ENCODE measurements around the gene NRAP.

The NRAP gene

DNA sequence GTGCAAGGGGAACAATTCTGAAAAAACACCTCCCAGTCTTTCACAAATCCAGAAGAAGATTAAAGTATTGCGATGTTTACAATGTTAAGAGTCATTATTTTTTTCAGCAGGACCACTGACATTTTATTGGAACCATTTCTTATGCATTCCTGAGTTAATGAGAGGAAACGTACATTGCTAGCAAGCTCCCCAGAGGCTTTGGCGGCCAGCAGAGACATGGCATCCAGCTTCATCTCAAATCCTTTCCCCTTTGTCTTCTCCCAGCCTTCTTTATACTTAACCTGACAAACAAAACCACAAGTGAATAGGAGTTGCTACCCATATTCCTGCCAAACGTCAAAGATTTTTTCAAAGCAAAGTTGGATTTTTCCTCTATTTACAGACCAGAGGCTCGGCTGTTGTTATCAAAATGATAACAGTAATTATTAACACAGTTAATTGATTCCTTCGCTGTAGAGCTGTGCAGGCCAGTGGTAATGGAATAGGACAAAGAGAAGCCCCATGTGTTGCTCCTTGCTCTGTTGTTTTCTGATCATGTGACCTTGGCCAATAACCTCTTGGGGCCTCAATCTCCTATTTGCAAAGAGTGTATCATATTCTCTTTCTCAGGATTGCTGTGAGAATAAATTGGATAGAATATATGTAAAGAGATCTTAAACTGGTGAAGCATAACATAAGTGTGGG, 32.0 kb downstream of the NRAP start:
- TF ChIP-seq FOXM1 (IDR thresholded peaks at IDR 0.05; ENCODE audit: borderline replicate concordance, low read depth) (no peak), RAD21 (IDR thresholded peaks at IDR 0.05; ENCODE audit: low read depth) (no peak)

DNA sequence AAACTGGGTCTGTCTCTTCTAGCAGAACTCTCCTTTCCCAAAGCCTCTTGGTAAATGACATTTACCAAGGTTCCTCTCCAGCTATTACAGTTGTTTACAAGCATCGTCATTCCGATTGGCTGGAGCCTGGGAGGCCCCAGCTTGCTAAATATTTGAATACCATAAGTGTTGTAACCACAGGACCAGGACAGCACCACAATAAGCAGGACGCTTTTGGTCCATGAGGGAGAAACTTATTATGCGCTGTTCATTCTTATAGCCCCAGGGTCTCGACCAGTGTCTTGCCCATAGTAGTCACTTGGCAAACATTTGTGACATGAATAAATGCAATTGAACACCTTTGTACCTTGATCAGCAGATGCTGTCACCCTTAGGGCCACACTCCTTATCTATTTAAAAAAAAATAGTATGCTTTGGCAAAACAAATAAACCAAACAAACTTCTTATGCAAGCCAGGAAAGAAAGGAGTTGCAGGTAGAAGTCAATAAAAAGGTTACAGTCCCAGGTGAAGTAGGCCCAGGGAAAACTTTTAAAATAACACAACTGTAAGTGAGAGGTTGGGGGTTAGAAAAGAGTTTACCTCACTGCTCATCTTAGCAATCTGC, 32.8 kb downstream of the NRAP start:
- TF ChIP-seq EP300 (IDR thresholded peaks at IDR 0.05; ENCODE audit: borderline replicate concordance): no peak
- no peak for TF ChIP-seq CEBPB (IDR thresholded peaks at IDR 0.05)
- TF ChIP-seq TEAD4 (IDR thresholded peaks at IDR 0.05): no peak
- TF ChIP-seq TAF1 (IDR thresholded peaks at IDR 0.05; ENCODE audit: low read depth): no peak
- no peak for TF ChIP-seq CREB1 (IDR thresholded peaks at IDR 0.05; ENCODE audit: low read depth)
- TF ChIP-seq TCF12 (IDR thresholded peaks at IDR 0.05; ENCODE audit: low read depth): no peak
- no peak for TF ChIP-seq RAD21 (IDR thresholded peaks at IDR 0.05; ENCODE audit: low read depth)
- no peak for TF ChIP-seq EGR1 (IDR thresholded peaks at IDR 0.05)
- TF ChIP-seq YY1 (IDR thresholded peaks at IDR 0.05; ENCODE audit: low read depth): no peak
- no peak for TF ChIP-seq FOXM1 (IDR thresholded peaks at IDR 0.05; ENCODE audit: borderline replicate concordance, low read depth)
- TF ChIP-seq ZBTB7A (IDR thresholded peaks at IDR 0.05; ENCODE audit: low read depth): no peak
- TF ChIP-seq, protein P1, sequence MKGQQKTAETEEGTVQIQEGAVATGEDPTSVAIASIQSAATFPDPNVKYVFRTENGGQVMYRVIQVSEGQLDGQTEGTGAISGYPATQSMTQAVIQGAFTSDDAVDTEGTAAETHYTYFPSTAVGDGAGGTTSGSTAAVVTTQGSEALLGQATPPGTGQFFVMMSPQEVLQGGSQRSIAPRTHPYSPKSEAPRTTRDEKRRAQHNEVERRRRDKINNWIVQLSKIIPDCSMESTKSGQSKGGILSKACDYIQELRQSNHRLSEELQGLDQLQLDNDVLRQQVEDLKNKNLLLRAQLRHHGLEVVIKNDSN (IDR thresholded peaks at IDR 0.05): no peak
- no peak for TF ChIP-seq NFIC (IDR thresholded peaks at IDR 0.05)
- TF ChIP-seq, protein P2, sequence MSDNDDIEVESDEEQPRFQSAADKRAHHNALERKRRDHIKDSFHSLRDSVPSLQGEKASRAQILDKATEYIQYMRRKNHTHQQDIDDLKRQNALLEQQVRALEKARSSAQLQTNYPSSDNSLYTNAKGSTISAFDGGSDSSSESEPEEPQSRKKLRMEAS (IDR thresholded peaks at IDR 0.05): no peak
- TF ChIP-seq, protein P3, sequence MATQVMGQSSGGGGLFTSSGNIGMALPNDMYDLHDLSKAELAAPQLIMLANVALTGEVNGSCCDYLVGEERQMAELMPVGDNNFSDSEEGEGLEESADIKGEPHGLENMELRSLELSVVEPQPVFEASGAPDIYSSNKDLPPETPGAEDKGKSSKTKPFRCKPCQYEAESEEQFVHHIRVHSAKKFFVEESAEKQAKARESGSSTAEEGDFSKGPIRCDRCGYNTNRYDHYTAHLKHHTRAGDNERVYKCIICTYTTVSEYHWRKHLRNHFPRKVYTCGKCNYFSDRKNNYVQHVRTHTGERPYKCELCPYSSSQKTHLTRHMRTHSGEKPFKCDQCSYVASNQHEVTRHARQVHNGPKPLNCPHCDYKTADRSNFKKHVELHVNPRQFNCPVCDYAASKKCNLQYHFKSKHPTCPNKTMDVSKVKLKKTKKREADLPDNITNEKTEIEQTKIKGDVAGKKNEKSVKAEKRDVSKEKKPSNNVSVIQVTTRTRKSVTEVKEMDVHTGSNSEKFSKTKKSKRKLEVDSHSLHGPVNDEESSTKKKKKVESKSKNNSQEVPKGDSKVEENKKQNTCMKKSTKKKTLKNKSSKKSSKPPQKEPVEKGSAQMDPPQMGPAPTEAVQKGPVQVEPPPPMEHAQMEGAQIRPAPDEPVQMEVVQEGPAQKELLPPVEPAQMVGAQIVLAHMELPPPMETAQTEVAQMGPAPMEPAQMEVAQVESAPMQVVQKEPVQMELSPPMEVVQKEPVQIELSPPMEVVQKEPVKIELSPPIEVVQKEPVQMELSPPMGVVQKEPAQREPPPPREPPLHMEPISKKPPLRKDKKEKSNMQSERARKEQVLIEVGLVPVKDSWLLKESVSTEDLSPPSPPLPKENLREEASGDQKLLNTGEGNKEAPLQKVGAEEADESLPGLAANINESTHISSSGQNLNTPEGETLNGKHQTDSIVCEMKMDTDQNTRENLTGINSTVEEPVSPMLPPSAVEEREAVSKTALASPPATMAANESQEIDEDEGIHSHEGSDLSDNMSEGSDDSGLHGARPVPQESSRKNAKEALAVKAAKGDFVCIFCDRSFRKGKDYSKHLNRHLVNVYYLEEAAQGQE (IDR thresholded peaks at IDR 0.05; ENCODE audit: low read depth): no peak

DNA sequence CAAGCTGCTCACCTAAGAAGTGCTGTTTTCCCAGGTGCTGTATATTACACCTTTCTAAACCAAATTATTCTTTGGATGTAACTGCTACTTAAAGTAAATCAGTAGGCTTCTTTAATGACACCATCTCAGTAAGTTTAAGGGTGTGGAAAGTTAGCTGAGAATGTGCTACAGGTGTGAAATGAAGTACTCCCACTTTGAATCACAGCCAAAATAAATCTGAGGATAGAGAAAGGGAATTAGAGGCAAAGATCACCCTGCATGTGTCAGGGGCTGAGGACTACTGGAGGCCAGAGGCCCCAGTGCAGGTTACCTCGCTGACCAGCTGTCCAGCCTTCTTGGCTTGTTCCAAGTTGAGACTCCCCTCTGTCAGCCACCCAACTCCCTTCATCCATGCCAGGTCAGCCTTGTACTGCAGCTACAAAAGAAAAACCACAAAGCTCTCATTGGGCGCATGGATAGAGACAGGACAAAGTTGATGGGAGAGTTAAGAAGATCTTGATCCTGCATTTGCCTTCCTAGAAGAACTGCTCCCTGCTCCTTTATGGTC, 35.2 kb downstream of the NRAP start:
- TF ChIP-seq EGR1 (IDR thresholded peaks at IDR 0.05) (no peak), CREB1 (IDR thresholded peaks at IDR 0.05; ENCODE audit: low read depth) (no peak)

DNA sequence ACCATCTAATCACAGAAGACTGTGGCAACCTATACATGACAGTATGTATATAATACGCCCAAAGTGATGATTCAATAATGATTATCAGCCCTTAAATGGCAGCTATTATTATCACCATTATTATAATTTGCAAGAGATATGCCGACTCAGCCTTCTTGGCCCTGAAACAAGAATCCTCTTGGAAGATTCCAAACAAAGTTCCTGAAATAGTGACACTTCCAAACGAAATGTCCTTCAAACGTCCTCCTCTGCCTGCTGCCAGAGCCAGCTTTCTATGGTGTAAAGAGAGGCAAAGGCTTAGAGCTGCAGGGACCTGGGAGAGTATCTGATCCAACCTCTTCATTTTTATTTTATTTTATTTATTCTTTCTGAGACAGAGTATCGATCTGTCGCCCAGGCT, 36.0 kb downstream of the NRAP start:
- no peak for TF ChIP-seq CEBPB (IDR thresholded peaks at IDR 0.05)

DNA sequence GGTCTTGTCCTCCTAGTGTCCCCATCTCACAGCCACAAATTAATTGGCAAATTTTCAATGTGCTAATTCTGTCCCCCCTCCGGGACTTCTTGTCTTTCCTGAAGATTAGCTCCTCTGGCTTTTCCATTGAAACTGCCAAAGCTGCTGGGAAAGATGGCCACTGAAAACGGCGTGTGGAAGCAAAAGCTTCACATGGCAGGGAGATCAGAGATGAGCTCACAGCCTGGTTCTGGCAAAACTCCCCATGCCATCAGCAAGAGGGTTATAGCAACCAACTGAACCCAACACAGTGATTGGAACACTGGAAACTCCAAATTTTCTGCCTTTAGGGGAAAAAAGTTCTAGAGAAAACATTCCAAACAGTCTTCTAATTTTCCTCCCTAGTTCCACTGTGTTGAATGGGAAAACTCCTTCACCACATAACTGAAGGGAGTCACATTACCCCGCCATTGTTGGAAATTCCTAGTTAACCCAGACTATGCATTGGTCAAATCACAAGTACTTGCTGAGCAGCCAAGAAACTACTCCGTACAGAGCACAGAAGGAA, 37.0 kb downstream of the NRAP start:
- TF ChIP-seq FOXM1 (IDR thresholded peaks at IDR 0.05; ENCODE audit: borderline replicate concordance, low read depth) (no peak), EGR1 (IDR thresholded peaks at IDR 0.05) (no peak), YY1 (IDR thresholded peaks at IDR 0.05; ENCODE audit: low read depth) (no peak), TEAD4 (IDR thresholded peaks at IDR 0.05) (no peak), RAD21 (IDR thresholded peaks at IDR 0.05; ENCODE audit: low read depth) (no peak), TAF1 (IDR thresholded peaks at IDR 0.05; ENCODE audit: low read depth) (no peak), EP300 (IDR thresholded peaks at IDR 0.05; ENCODE audit: borderline replicate concordance) (no peak), NFIC (IDR thresholded peaks at IDR 0.05) (no peak), TCF12 (IDR thresholded peaks at IDR 0.05; ENCODE audit: low read depth) (no peak), ZBTB7A (IDR thresholded peaks at IDR 0.05; ENCODE audit: low read depth) (no peak), CREB1 (IDR thresholded peaks at IDR 0.05; ENCODE audit: low read depth) (no peak), CEBPB (IDR thresholded peaks at IDR 0.05) (no peak)
- TF ChIP-seq, protein P3 (IDR thresholded peaks at IDR 0.05; ENCODE audit: low read depth): no peak
- TF ChIP-seq, protein P1 (IDR thresholded peaks at IDR 0.05): no peak
- TF ChIP-seq, protein P2 (IDR thresholded peaks at IDR 0.05): no peak

All from Ishikawa (cell line).